ENCODE measurements around the gene TRIP10.

DNA sequence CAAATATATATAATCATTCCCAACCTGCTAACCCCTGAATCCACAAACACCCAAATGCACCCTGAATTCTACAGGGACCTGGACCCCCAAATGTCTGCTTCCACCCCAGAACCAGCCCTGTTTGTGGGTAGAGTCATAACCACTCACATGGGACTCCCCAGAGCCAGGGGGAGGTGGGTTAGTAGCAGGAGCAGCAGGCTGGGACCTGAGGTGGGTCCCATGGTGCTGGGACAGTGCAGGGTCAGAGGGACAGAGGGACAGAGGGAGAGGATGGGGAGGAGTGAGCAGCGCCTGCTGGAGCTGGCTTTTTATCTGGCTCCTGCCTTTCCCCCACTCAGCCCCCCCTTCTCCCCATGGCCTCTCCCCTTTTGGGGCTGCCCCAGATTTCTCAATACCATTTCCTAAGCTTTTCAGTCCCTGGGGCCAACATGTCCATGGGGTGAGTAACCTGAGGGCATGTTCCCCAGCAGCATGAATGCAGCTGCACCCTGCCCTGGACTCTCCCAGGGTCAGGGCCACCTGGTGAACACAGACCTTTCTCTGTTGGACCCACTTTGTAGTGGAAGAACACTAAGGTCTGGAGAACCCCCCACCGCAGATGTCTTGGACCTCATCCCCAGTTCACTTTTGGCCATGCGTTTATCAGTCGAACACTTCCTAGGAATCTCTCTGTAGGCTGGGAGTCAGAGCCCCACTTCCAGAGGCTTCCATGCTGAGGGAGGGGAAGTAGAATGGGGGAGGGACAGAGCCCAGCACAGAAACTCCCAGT is 18.9 kb upstream of the TRIP10 start, which contains the start of gene C3:
- no peak for TF ChIP-seq EP300 (IDR thresholded peaks at IDR 0.05)
- TF ChIP-seq, protein P1, sequence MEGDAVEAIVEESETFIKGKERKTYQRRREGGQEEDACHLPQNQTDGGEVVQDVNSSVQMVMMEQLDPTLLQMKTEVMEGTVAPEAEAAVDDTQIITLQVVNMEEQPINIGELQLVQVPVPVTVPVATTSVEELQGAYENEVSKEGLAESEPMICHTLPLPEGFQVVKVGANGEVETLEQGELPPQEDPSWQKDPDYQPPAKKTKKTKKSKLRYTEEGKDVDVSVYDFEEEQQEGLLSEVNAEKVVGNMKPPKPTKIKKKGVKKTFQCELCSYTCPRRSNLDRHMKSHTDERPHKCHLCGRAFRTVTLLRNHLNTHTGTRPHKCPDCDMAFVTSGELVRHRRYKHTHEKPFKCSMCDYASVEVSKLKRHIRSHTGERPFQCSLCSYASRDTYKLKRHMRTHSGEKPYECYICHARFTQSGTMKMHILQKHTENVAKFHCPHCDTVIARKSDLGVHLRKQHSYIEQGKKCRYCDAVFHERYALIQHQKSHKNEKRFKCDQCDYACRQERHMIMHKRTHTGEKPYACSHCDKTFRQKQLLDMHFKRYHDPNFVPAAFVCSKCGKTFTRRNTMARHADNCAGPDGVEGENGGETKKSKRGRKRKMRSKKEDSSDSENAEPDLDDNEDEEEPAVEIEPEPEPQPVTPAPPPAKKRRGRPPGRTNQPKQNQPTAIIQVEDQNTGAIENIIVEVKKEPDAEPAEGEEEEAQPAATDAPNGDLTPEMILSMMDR (IDR thresholded peaks at IDR 0.05): no peak
